ENCODE measurements around the gene ADH6.

The ADH6 gene

GRCh38 chr4:99210789-99211188, 8.3 kb downstream of the ADH6 start:
- ATAC-seq = no peak
- TF ChIP-seq ZC3H10 (CRISPR knock-in tag; IDR thresholded peaks at IDR 0.05) (no peak), ESRRG (CRISPR knock-in tag; IDR thresholded peaks at IDR 0.05) (no peak), ZNF70 (CRISPR knock-in tag; IDR thresholded peaks at IDR 0.05) (no peak), GLIS3 (CRISPR knock-in tag; IDR thresholded peaks at IDR 0.05) (no peak), ARNTL (CRISPR knock-in tag; IDR thresholded peaks at IDR 0.05; ENCODE audit: borderline replicate concordance, low read depth) (no peak), ZNF8 (CRISPR knock-in tag; IDR thresholded peaks at IDR 0.05) (no peak), ZFP3 (CRISPR knock-in tag; IDR thresholded peaks at IDR 0.05) (no peak)

GRCh38 chr4:99209671-99210070, 9.4 kb downstream of the ADH6 start:
- TF ChIP-seq GLIS3 (CRISPR knock-in tag; IDR thresholded peaks at IDR 0.05) = no peak
- TF ChIP-seq POU6F1 (CRISPR knock-in tag; IDR thresholded peaks at IDR 0.05; ENCODE audit: borderline replicate concordance, low read depth) = no peak
- TF ChIP-seq TOX (CRISPR knock-in tag; IDR thresholded peaks at IDR 0.05; ENCODE audit: borderline replicate concordance) = no peak
- no peak for TF ChIP-seq ZC3H10 (CRISPR knock-in tag; IDR thresholded peaks at IDR 0.05)
- no peak for TF ChIP-seq ZFP30 (CRISPR knock-in tag; IDR thresholded peaks at IDR 0.05)
- no peak for TF ChIP-seq PATZ1 (CRISPR knock-in tag; IDR thresholded peaks at IDR 0.05; ENCODE audit: borderline replicate concordance)
- no peak for TF ChIP-seq TCF4 (CRISPR knock-in tag; IDR thresholded peaks at IDR 0.05; ENCODE audit: borderline replicate concordance)
- no peak for TF ChIP-seq BACH2 (CRISPR knock-in tag; IDR thresholded peaks at IDR 0.05; ENCODE audit: borderline replicate concordance)
- no peak for TF ChIP-seq ZNF70 (CRISPR knock-in tag; IDR thresholded peaks at IDR 0.05)
- no peak for TF ChIP-seq SNAI2 (CRISPR knock-in tag; IDR thresholded peaks at IDR 0.05)
- TF ChIP-seq ISL1 (CRISPR knock-in tag; IDR thresholded peaks at IDR 0.05) = no peak
- TF ChIP-seq ESRRG (CRISPR knock-in tag; IDR thresholded peaks at IDR 0.05) = no peak
- no peak for TF ChIP-seq OSR1 (CRISPR knock-in tag; IDR thresholded peaks at IDR 0.05)
- no peak for ATAC-seq

- TF ChIP-seq ESRRG (CRISPR knock-in tag; IDR thresholded peaks at IDR 0.05) = no peak
- TF ChIP-seq PPARA (CRISPR knock-in tag; IDR thresholded peaks at IDR 0.05; ENCODE audit: borderline replicate concordance) = no peak
- no peak for TF ChIP-seq GLIS3 (CRISPR knock-in tag; IDR thresholded peaks at IDR 0.05)
- no peak for TF ChIP-seq OSR1 (CRISPR knock-in tag; IDR thresholded peaks at IDR 0.05)
- TF ChIP-seq ZC3H10 (CRISPR knock-in tag; IDR thresholded peaks at IDR 0.05) = no peak
- TF ChIP-seq RARB (CRISPR knock-in tag; IDR thresholded peaks at IDR 0.05) = no peak
- TF ChIP-seq PATZ1 (CRISPR knock-in tag; IDR thresholded peaks at IDR 0.05; ENCODE audit: borderline replicate concordance) = no peak
- TF ChIP-seq ZNF8 (CRISPR knock-in tag; IDR thresholded peaks at IDR 0.05) = no peak
- no peak for TF ChIP-seq CREB5 (CRISPR knock-in tag; IDR thresholded peaks at IDR 0.05; ENCODE audit: low read depth)
- no peak for TF ChIP-seq SNAI2 (CRISPR knock-in tag; IDR thresholded peaks at IDR 0.05)
- TF ChIP-seq ARNTL (CRISPR knock-in tag; IDR thresholded peaks at IDR 0.05; ENCODE audit: borderline replicate concordance, low read depth) = no peak
- TF ChIP-seq BACH2 (CRISPR knock-in tag; IDR thresholded peaks at IDR 0.05; ENCODE audit: borderline replicate concordance) = no peak
- no peak for TF ChIP-seq ZNF70 (CRISPR knock-in tag; IDR thresholded peaks at IDR 0.05)
- no peak for TF ChIP-seq CSRNP3 (CRISPR knock-in tag; IDR thresholded peaks at IDR 0.05)
- TF ChIP-seq ZNF565 (CRISPR knock-in tag; conservative IDR thresholded peaks at IDR 0.05; ENCODE audit: low read depth) = no peak
- no peak for TF ChIP-seq TCF4 (CRISPR knock-in tag; IDR thresholded peaks at IDR 0.05; ENCODE audit: borderline replicate concordance)
- ATAC-seq = no peak
These were observed 10.3 kb downstream of the ADH6 start for GRCh38 chr4:99208719-99209075.
